GM12878 (cell line): ENCODE measurements around the gene VASH1. TPM values are rescaled to one million over a fixed set of nuclear protein-coding genes. Genes with fewer than 3 reads are reported as not detected.
A peak's percentile ranks its signal among the peaks of the same experiment; 100 is the strongest.

ENCODE experiments used
- ATAC-seq: fragments of 200-7000 bp; cut with Tn5 transposase; 3 replicates; pipeline ENCODE4 v1.9.1; 2020; ENCODE audit warnings: mild to moderate bottlenecking, moderate library complexity
- Bru-seq: library from RNA; stranded (reverse); fragments of 400-500 nt; gene quantifications from one replicate; lab custom pipeline; 2021; lab: Mats Ljungman, UMichigan
- BruChase-seq, 2 experiments: library from RNA; stranded (reverse); fragments of 400-500 nt; gene quantifications; one replicate each; lab custom pipeline; 2021; lab: Mats Ljungman, UMichigan
- BruUV-seq: library from RNA; stranded (reverse); fragments of 400-500 nt; replicated peaks from 2 replicates; lab custom pipeline; 2021; lab: Mats Ljungman, UMichigan
- CTCF ChIA-PET: fragments of 300-600 bp; sonication (Branson Sonifier 250); formaldehyde crosslinking; extraction: SDS; loops from one replicate; lab custom pipeline; 2021; ENCODE audit warnings: inconsistent platforms; lab: Yijun Ruan, JAX
- POLR2A ChIA-PET: fragments of 350-600 bp; formaldehyde crosslinking; extraction: SDS; loops from one replicate; lab custom pipeline; 2021; ENCODE audit warnings: inconsistent platforms; lab: Charles Lee
- RAD21 ChIA-PET: fragments of 300-600 bp; sonication (Branson Sonifier 250); formaldehyde crosslinking; loops from one replicate; lab custom pipeline; 2023; ENCODE audit warnings: antibody characterized with exemption; ENCODE audit not compliant: unreplicated experiment; lab: Charles Lee
- SMC1A ChIA-PET: fragments of 300-600 bp; sonication (Branson Sonifier 250); formaldehyde crosslinking; loops from one replicate; lab custom pipeline; 2023; ENCODE audit not compliant: unreplicated experiment, uncharacterized antibody; lab: Charles Lee
- DNase-seq: peaks from one replicate; pipeline ENCODE4 v3.0.0-alpha.2; 2011; ENCODE audit warnings: low read depth, low spot score
- FAIRE-seq: peaks from 3 replicates; lab custom pipeline; 2011; peaks lifted over from hg19 to GRCh38; lab: Jason Lieb, UNC
- H2AFZ ChIP-seq: 2 replicates; pipeline ENCODE4 v1.6.0; 2011; ENCODE audit warnings: low read depth, low read length, control low read depth; ENCODE audit not compliant: control insufficient read depth
- H3K27ac ChIP-seq: 2 replicates; pipeline ENCODE4 v1.5.1; 2011; ENCODE audit warnings: control low read depth; ENCODE audit not compliant: control insufficient read depth, insufficient read depth
- H3K27me3 ChIP-seq, 2 experiments: replicated peaks in 1 of 2; 2 replicates each; pipeline versions ENCODE4 v1.6.0 to v1.6.1; 2011; ENCODE audit warnings: low read length in 1 of 2; ENCODE audit not compliant: control insufficient read depth in 2 of 2, insufficient read depth in 2 of 2
- H3K36me3 ChIP-seq, 2 experiments: 2 replicates each; pipeline ENCODE4 v1.5.1; 2011; ENCODE audit warnings: low read length in 1 of 2; ENCODE audit not compliant: control insufficient read depth in 2 of 2, insufficient read depth in 2 of 2
- H3K4me1 ChIP-seq: 2 replicates; pipeline ENCODE4 v1.6.1; 2011; ENCODE audit warnings: mild to moderate bottlenecking, low read length, moderate library complexity, mixed read lengths; ENCODE audit not compliant: control insufficient read depth, insufficient read depth
- H3K4me2 ChIP-seq: 2 replicates; pipeline ENCODE4 v1.6.0; 2011; ENCODE audit warnings: control low read depth; ENCODE audit not compliant: control insufficient read depth, insufficient read depth
- H3K4me3 ChIP-seq: fragments of 200-600 bp; sonication (generic); 2 replicates; pipeline ENCODE4 v1.5.1; 2016
- H3K79me2 ChIP-seq: 2 replicates; pipeline ENCODE4 v1.6.0; 2011; ENCODE audit warnings: low read length; ENCODE audit not compliant: control insufficient read depth, insufficient read depth
- H3K9ac ChIP-seq: 2 replicates; pipeline ENCODE4 v1.8.0; 2011; ENCODE audit warnings: low read length, control low read depth, mixed read lengths; ENCODE audit not compliant: control insufficient read depth, insufficient read depth
- H3K9me3 ChIP-seq: replicated peaks from 3 replicates; pipeline ENCODE4 v1.5.1; 2011; ENCODE audit warnings: mild to moderate bottlenecking, low read length; ENCODE audit not compliant: control insufficient read depth, insufficient read depth
- H4K20me1 ChIP-seq: 2 replicates; pipeline ENCODE4 v1.6.0; 2011; ENCODE audit not compliant: control insufficient read depth, insufficient read depth
- CBX5 ChIP-seq: sonication (generic); IDR thresholded peaks from 2 replicates; pipeline ENCODE4 v1.6.1; 2016; ENCODE audit warnings: low read depth, moderate library complexity, mild to moderate bottlenecking, inconsistent platforms
- ELK1 ChIP-seq: IDR thresholded peaks from 2 replicates; pipeline ENCODE4 v1.6.1; 2012; ENCODE audit warnings: low read depth, low read length, improper control_type of control experiment
- GATAD2B ChIP-seq: fragments of 450-650 bp; conservative IDR thresholded peaks from 2 replicates; pipeline ENCODE4 v1.6.1; 2017; ENCODE audit warnings: low read depth, mild to moderate bottlenecking, moderate library complexity
- IRF3 ChIP-seq: fragments of 450-650 bp; IDR thresholded peaks from 2 replicates; pipeline ENCODE4 v1.6.1; 2014; ENCODE audit warnings: mild to moderate bottlenecking
- IRF4 ChIP-seq: IDR thresholded peaks from 2 replicates; pipeline ENCODE4 v1.6.1; 2011; ENCODE audit warnings: low read depth, low read length
- NKRF ChIP-seq: fragments of 450-650 bp; conservative IDR thresholded peaks from 2 replicates; pipeline ENCODE4 v1.6.1; 2017; ENCODE audit warnings: mild to moderate bottlenecking, moderate library complexity
- POU2F2 ChIP-seq: IDR thresholded peaks from 3 replicates; pipeline ENCODE4 v1.6.1; 2011; ENCODE audit warnings: low read depth, mild to moderate bottlenecking, low read length, borderline replicate concordance
- ZBED1 ChIP-seq: IDR thresholded peaks from 2 replicates; pipeline ENCODE4 v1.6.1; 2016; ENCODE audit warnings: borderline replicate concordance
- ZBTB40 ChIP-seq: fragments of 450-650 bp; IDR thresholded peaks from 2 replicates; pipeline ENCODE4 v1.6.1; 2016; ENCODE audit warnings: mild to moderate bottlenecking, moderate library complexity, borderline replicate concordance
- WGBS: methylation state at CpG from one replicate; pipeline ENCODE4 v1.1.6; 2016; ENCODE audit warnings: low lambda C conversion rate; ENCODE audit not compliant: insufficient replicate concordance, insufficient coverage; ENCODE audit errors: missing lambda C conversion rate; 5-methylcytosine and 5-hydroxymethylcytosine counted together
- in situ Hi-C: fragments of 300-500 bp; cut with MboI; formaldehyde crosslinking; loops from 9 replicates; pipeline ENCODE4 v1.14.3; 2018; ENCODE audit warnings: mixed read lengths
- intact Hi-C: fragments of 100-400 bp; cut with micrococcal nuclease; formaldehyde crosslinking; loops from one replicate; pipeline ENCODE4 v1.14.2; 2022; ENCODE audit not compliant: unreplicated experiment
- long read RNA-seq, 2 experiments: library from polyadenylated mRNA; unstranded; transcript quantifications; one replicate each; pipeline ENCODE4 v2.0.0, GENCODE V29; 2019 to 2020
- polyA minus RNA-seq, 3 experiments: library from RNA; depleted of rRNA, polyadenylated mRNA; stranded (reverse); fragments of >200 nt; gene quantifications; 2 replicates each; pipeline ENCODE4 v1.2.3, GENCODE V29; 2011
- polyA plus RNA-seq, 11 experiments: library from polyadenylated mRNA; depleted of rRNA in 4 of 11; unstranded in 6 of 11; stranded (reverse) in 5 of 11; fragments of >200 nt; fragmentation: Nextera tagmentation in 4 of 11; fragmentation: Illumina TruSeq in 1 of 11; extraction: Ambion mirVana in 4 of 11; extraction: Trizol in 1 of 11; gene quantifications; 1 replicate in 1 of 11; 2 replicates in 10 of 11; pipeline versions ENCODE4 v1.2.1 to v1.2.3, GENCODE V29; 2011 to 2016; ENCODE audit warnings: inconsistent platforms in 2 of 11, missing spikeins in 2 of 11, low read depth in 1 of 11
- total RNA-seq, 4 experiments: library from RNA; depleted of rRNA in 3 of 4; stranded (reverse); fragments of >200 nt in 3 of 4; fragmentation: Illumina TruSeq in 1 of 4; extraction: Trizol in 1 of 4; gene quantifications; 2 replicates each; pipeline versions ENCODE4 v1.2.1 to v1.2.3, GENCODE V29; 2013 to 2021

VASH1 gene
- 1.0 and 1.9 TPM in 2 replicates for total RNA-seq (2013; cell fraction: nucleolus; rRNA removed)
- total RNA-seq (2014; rRNA removed) (0.40 and 0.49 TPM in 2 replicates), total RNA-seq (2014; rRNA removed; fragmentation: Illumina TruSeq; extraction: Trizol) (0.54 and 0.78 TPM in 2 replicates), total RNA-seq (2021) (2.3 and 2.4 TPM in 2 replicates), polyA plus RNA-seq (2011; rRNA removed) (0.29 and 0.67 TPM in 2 replicates), polyA plus RNA-seq (2014; fragmentation: Illumina TruSeq; extraction: Trizol) (0.98 and 1.2 TPM in 2 replicates), polyA plus RNA-seq (2014; fragmentation: Nextera tagmentation; extraction: Ambion mirVana) (under 1 TPM; 0.06 to 0.35 TPM), polyA plus RNA-seq (2014; rRNA removed) (1.7 and 1.9 TPM in 2 replicates), polyA plus RNA-seq (2016; fragmentation: Nextera tagmentation; extraction: Ambion mirVana) (under 1 TPM; 0.45 to 0.52 TPM), polyA minus RNA-seq (2011; rRNA and poly(A)+ RNA removed) (0.29 and 1.5 TPM in 2 replicates), Bru-seq, nascent RNA (percentile 31 among the genes with signal in this experiment), BruChase-seq, experiment 1, labeled RNA remaining after a 6-hour chase (percentile 34 among the genes with signal in this experiment), BruChase-seq, experiment 2, labeled RNA remaining after a 2-hour chase (percentile 30 among the genes with signal in this experiment)
- polyA plus RNA-seq (2011; ENCODE audit: low read depth) = 0.72 TPM
- polyA plus RNA-seq (2011; cell fraction: cytosol; rRNA removed) = 0.67 and 0.70 TPM in 2 replicates
- polyA plus RNA-seq (2011; cell fraction: nucleus; rRNA removed) = 3.3 and 3.8 TPM in 2 replicates
- polyA plus RNA-seq (2012) = 1.6 and 1.8 TPM in 2 replicates
- polyA minus RNA-seq (2011; cell fraction: cytosol; rRNA and poly(A)+ RNA removed) = not detected in 2 replicates
- polyA minus RNA-seq (2011; cell fraction: nucleus; rRNA and poly(A)+ RNA removed) = 0.36 and 1.4 TPM in 2 replicates
- long read RNA-seq, experiment 1 = 0 reads
- long read RNA-seq, experiment 2 = 0 reads

GRCh38 chr14:76761136-76761959 lies at the start of gene VASH1:
Gene VASH1, plus strand, starts transcription at chr14:76761468. Its CDS starts 1,354 bp downstream, at chr14:76762822.
- no TSS peak for BruUV-seq
- SMC1A ChIA-PET = no interaction called here
- peak; percentile 71 for FAIRE-seq
- TF ChIP-seq NKRF (no peak), ZBTB40 (no peak), GATAD2B (peak; percentile 48; the same call in 1 of the 2 replicates), ZBED1 (no peak), IRF4 (no peak), ELK1 (no peak), POU2F2 (no peak), CBX5 (no peak), IRF3 (no peak)

More at GRCh38 chr14:76761136-76761959, at the start of gene VASH1:
- Histone ChIP-seq H3K4me1 (no peaks in the 10 kb centered on the region; the same call in 1 of the 2 replicates), H3K79me2 (no peaks in the 10 kb centered on the region), H3K9ac (no peak within 1 kb of the TSS; the same call in 1 of the 2 replicates), H3K36me3 (no peaks in the 10 kb centered on the region), H2AFZ (peak within 1 kb of the TSS; percentile 66), H3K4me2 (peak within 1 kb of the TSS; percentile 78), H3K9me3 (no peaks in the 10 kb centered on the region), H3K4me3 (peak within 1 kb of the TSS; percentile 71), H4K20me1 (no peaks in the 10 kb centered on the region), H3K27me3 (peaks cover 2 to 7% of the 10 kb centered on the region in 2 experiments), H3K27ac (no peak within 1 kb of the TSS)
- WGBS = 7% methylated on average over 46 of the region's 96 CpGs
- POLR2A ChIA-PET = no interaction called here
- intact Hi-C loops (loop anchor here (5.0 kb wide), 1 partner anchor 51 kb away; the partner anchor contains the start of gene ANGEL1), in situ Hi-C loops (no loop called here)
- ATAC-seq (peak; percentile 95), DNase-seq (no peak)
- RAD21 ChIA-PET = no interaction called here
- CTCF ChIA-PET = no interaction called here
